Measurements from ENCODE around the gene KRT38.

Gene KRT38

DNA sequence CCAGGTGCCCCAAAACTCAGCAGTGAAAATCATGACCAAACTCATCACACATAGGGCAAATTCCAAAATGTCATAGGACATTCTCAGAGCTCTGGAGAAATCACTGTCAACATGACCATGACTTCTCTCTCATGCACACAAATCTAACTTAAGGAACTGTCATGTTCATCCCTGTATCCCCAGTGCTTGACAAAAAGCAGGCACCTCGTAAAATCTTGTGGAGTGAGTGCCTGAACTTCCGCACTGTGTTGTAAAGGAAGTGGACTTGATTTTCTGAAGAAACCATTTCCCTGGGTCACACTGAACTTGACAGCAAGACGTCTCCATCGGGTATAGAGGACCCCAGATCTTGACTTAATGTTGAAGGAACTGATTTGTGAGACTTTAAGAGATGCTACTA lies 19.2 kb downstream of the KRT38 start:
- no peak for DNase-seq (ENCODE audit: low spot score)

DNA sequence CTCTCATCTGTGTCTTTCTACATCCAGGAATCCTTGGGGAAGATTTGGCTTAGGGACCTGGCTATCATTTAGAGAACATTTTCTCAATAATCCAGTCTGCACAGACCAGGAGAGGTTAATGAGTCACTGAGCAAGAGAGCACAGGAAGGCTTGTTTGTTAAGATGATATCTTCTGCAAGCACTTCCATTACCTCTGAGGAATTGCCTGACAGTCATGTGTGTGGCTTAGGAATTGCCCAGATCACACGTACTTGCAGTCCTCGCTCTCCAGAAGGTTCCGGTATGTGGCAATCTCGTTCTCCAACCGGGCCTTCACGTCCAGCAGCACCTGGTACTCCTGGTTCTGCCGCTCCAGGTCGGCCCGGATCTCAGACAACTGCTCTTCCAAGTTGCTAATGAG lies 19.7 kb downstream of the KRT38 start:
- no peak for DNase-seq (ENCODE audit: low spot score)

DNA sequence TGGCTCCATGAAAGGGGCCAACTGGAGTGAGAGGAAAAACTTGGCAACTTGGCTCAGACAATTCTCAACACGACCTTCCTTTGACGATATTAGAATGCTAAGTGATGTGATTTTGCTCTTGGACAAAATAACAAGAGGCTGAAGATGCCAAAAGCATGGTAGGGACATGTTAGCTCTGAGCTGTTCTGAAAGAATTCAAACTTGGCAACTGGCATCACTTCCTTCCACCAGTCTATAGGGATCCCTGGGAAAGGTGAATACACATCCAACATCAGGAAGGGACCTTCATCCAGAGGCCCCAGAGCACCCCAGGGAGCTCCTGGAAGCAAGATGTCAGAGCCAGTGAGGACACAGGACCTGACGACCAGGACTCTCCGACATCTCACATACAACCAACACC lies 20.6 kb downstream of the KRT38 start:
- DNase-seq (ENCODE audit: low spot score), result no peak

DNA sequence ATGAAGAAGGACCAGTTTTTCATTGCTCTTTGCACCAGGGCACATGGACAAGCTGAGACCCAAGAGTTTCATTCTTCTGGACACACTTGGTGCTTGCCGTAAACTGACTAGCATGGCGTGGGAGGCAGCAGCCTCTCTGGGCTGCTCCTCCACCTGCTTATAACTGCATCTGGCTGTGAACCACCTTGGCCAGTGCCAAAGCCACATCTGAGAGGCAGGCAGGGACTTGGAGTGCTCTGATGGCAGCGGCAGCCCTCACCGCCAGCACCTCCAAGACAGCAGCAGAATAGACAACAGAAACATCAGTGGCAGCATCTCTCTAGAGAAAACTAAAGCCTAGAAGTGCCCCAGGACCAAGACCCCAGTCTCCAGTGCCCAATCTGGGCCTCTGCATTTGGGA lies 21.1 kb downstream of the KRT38 start:
- DNase-seq (ENCODE audit: low spot score), result no peak

DNA sequence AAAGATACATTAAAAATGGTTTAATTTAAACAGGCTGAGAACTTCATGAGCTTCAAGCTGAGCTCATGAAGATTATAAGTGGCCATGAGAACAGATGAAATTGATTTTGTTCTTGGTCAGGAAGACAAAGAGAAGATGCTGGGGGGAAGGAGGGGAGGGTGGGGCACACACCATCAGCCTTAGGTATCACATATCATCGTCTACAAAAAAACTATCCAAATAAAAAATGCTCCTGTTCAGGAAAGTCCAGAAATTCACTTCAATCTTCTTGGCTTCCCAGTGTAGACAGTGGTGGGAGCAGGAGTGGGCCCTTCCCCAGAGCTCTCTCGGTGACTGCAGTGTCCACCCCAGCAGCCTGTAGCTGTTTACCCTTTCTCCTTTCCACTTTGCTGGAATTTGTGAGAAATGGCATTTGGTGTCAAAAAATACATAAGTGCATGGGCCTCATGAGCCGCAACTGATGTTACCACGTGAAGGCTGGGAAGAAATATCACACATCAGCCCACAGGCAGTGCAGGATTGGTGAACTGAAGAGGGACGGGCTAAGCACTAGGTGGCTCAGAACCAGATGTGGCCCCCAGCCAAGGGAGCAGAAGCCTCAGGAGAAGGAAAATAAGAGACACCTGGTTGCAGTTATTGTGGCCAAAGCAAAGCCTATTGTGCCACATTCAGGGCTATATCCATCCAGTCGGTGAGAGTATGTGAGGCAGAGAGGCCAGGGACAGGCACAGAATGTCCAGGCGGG lies 22.5 kb downstream of the KRT38 start:
- no peak for DNase-seq (ENCODE audit: low spot score)

DNA sequence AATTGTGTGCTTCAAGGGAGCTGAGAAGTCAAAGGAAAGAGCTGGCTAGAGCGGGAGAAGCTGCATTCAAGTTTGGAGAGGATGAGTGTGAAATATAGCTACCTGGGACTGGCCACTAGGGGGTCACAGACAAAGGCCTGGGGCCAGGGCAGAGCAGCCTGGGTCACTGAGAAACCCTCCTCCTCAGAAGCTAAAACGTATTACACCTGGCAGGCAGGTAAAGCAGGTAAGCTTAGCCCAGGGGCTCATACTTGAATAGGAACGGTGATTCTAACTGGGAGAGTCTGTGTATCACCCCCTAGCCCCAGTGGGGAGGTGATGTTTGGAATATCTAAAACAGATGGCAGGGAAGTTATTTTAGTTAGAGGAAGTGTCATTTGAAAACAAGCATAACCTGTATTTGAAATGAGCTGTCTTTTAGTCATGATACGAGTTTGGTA lies 23.2 kb downstream of the KRT38 start:
- DNase-seq (ENCODE audit: low spot score), result no peak

DNA sequence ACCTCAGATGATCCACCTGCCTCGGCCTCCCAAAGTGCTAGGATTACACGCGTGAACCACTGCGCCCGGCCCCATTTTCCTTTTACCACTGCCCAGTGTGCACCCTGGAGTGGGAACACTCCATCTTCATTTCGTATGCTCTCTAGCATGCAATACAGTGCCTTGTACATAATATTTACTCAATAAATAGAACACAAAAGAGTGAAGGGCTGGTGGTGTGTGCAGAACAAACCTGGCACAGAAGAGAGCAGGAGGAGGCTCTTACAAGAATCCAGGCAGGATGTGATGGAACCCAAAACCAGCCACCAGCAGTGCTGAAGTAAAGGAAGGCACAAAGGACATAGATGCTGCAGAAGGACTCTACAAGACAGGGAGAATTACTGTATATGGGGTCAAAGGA lies 23.7 kb downstream of the KRT38 start:
- DNase-seq (ENCODE audit: low spot score), result no peak

DNA sequence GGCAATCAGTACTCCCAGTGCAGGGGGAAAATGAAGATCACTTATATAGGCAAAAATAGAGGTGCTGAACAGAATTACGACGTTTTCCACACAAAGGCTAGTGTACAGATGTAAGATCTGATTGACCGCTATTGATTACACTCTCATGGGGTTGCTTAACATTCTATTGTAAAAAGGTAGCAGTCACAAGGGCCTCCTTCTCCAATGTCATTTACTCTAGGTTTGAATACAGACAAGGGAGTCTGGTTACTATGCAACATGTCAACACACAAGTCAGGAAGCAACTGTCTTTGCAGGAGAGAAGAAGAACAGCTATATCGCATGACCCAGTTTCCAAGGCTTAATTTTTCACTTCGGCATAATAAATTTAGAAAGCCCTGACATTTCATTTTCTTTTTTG lies 24.3 kb downstream of the KRT38 start:
- DNase-seq (ENCODE audit: low spot score), result no peak

DNA sequence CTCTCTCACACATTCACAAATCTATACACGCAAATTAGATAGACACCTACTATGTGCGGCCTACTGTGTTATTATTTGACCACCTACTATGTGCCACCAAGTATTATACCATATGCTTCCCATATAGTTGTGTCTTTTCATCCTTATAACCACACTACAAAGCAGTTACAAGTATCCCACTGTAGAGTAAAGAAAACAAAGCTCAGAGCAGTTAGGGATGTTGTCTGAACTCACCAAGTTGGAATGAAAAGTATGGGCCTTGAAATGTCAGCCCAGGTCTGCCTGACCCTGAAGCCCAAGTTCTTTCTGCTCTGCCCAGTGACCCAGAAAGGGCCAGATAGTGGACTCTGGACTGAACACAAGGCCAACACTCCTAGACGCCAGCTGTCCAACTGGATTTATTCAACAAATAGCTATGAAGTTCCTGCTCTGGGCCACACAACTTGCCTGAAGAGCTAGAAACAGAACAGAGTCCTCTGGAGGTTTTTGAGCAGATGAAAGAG lies 24.9 kb downstream of the KRT38 start:
- no peak for DNase-seq (ENCODE audit: low spot score)

DNA sequence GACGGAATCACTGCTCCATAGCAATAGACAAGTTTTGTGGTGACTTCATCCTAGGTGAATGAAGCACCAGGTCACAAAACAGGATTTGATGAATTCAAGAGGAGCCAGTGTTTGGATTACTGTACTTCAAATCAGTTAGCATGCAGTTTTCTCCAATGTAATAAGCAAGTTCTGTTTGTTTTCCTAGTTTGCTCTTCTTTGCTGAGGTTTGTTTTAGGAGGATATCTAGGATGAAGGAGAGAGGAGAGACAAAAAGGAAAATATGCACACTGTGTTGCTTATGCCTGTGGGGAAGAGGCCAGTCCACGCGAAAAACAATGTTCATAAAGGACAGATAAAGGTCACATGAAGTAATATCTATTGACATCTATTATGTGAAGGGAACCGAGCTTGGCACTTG lies 25.4 kb downstream of the KRT38 start:
- DNase-seq (ENCODE audit: low spot score), result no peak

DNA sequence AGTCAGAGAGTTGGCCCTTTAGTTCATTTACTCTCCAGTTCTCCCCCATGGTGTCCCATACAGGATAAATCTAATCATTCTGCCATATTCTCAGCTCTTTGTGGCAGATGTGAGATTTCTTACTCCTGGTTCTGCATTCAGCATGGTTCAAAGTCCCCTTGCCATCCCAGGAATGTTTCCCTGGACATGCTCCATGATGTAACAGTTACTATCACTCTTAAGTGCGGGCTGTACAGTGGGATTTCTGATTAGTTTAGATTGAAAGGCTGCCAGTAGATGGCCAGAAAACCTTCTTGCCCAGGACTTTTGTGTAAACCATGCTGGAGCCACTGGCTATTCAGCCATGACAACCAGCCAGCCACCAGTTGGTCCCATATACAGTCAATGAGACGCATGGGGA lies 26.8 kb downstream of the KRT38 start:
- no peak for DNase-seq (ENCODE audit: low spot score)

DNA sequence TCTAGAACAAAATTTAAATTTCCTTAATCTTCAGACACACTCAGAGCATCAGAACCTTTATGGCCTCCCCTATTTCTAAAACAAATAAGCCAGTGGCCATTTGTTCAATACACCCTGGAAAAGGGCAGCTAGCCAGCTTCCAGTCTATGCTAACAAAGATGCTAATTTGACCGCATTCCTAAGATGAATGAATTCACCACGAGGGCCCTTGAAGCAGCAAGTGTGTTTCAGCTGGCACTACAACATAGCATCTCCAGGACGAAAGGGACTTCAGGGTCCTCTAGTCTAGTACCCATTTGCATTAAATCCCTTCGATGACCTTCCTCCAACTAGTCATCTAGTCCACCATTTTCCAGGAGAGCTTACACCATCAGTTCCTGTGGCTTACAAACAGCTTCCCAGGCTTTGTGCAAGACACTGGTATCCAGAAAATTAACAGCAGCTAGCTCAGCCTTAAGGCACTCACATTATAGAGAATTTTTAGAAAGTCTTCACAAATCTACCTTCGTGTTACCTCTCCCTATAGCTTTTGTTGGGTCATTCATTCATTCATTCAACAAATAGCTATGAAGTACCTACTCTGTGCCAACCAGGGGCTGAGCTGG lies 27.3 kb downstream of the KRT38 start:
- no peak for DNase-seq (ENCODE audit: low spot score)

DNA sequence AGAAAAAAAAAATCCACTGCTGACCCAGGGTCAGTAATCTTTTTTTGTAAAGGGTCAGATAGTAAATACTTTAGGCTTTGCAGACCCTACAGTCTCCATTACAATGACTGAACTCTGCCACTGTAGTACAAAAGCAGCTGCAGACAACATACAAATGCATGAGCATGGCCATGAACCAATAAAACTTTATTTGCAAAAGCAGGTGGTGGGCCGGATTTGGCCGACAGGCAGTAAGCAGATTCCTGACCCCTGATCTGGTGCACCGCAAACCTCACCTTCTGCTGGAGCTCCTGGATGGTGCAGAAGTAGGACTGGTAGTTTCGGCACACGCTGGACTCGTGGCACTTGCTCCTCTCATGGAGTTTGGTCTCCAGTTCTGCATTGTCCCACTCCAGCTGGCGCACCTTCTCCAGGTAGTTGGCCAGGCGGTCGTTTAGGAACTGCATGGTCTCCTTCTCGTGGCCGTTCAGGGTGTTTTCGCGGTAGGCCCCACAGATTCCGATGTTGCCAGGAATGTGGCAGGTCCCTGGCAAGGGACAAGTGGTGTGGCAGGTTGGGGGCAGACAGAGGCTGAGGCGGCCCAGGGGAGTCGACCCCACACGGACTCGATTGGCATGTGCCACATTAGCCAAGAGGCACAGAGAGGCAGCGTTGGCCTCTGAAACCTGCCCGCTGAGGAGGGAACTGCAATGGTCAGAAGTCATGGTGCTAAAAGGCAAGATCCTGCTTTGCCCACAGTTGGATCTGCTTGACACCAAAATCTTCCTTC lies 29.5 kb downstream of the KRT38 start:
- no peak for DNase-seq (ENCODE audit: low spot score)

DNA sequence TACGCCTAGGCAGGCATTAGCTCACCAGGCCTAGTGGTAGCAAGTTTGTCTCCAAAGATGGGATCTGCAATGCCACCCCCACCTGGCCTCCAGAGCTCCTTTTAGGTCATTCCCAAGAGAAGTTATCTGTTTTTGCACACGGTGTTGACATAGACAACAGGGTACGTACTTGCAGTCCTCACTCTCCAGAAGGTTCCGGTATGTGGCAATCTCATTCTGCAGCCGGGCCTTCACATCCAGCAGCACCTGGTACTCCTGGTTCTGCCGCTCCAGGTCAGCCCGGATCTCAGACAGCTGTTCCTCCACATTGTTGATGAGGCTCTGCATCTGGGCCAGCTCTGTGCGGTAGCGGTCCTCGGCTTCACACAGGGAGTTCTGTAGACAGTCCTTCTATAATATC lies 33.6 kb downstream of the KRT38 start:
- DNase-seq (ENCODE audit: low spot score), result no peak

DNA sequence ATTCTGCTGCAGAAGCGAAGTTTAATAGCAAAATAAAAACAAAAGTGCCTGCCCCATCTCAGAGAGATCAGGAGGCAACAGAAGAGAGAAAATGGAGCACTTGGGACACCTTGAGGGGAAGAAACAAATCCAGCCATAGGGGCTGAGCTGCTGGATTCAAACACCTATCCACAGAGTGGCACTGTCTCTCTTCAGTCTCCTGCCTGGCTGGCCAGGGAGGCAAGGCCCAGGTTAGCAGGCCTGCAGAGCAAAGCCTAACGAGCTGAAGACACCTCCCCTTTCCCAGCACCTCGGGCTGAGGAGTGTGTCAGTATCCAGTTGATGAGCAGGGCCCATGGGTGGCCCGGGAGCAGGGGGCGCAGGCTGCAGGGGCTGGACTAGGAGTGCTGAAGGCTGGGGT lies 34.6 kb downstream of the KRT38 start:
- DNase-seq (ENCODE audit: low spot score), result no peak

DNA sequence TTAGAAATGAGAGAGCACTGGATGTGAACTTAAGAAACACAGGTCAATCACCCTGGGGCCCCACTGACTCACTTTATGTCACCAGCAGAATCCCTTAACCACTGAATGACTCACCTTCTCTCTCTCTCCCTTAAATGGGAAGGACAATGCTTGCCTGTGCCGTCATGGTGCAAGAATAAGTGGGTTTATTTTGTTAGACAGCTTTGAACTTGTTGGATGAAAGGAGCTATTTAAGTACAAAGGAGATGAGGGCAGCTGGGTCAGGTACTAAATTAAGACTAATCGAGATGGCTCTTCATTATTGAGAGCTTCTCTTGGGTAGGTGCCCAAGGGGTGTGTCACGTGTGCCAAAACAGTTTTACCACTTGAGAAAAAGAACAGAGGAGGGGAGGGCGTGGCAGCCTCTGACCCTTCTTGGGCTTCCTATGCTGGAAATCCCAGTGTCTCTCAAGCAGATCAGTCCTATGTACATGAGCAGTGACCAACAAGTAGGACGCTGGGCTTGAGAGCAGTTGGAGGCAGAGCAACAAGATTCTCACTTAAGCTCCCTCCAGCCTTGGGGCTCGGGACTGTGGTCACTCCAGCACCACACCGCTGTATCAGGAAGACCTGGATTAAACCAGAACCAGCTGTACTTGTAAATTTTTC lies 36.6 kb downstream of the KRT38 start:
- DNase-seq (ENCODE audit: low spot score), result no peak

DNA sequence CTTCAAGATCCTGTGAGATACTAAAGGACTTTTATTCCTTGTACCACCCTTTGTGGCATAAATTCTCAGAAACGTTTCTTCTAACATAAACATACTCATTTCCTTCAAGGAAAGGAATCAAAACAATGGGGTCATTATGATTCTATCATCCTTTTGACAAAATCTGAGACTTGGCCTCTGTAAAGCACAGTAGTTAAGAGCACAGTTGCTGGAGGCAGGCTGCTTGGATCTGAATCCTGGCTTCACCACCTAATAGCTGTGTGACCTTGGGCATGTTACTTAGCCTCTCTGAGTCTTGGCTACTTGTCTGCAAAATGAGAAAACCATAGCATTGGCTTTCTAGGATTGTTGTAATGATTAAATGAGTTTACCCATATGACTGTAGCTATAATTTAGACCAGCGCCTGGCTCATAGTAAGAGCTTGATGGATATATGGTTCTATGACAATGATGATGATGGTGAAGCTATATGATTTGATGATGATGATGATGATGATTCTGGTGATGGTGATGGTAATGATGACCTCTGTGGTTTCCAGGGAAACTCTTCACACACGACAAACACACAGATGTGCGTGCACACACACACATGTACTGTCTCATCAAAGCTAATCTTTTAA lies 37.3 kb downstream of the KRT38 start:
- no peak for DNase-seq (ENCODE audit: low spot score)

DNA sequence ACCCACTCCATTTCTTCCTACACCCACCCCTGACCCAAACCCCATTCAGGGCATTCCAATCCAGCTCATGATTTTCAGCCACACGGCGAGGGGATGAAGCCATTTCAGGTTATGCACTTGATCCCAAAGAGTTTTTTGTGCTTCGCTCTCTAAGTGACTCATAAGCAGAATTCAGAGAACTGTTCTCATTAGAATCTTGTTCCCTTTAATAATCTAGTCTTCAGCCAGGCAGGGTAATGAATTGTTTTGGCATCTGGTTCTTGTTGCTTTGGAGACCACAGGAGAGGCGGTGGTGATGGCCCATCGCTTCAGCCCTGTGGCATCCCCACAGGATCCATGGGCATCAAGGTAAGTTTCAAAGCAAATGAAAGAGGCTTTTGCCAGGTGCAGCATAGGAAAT lies 38.6 kb downstream of the KRT38 start:
- no peak for DNase-seq (ENCODE audit: low spot score)

DNA sequence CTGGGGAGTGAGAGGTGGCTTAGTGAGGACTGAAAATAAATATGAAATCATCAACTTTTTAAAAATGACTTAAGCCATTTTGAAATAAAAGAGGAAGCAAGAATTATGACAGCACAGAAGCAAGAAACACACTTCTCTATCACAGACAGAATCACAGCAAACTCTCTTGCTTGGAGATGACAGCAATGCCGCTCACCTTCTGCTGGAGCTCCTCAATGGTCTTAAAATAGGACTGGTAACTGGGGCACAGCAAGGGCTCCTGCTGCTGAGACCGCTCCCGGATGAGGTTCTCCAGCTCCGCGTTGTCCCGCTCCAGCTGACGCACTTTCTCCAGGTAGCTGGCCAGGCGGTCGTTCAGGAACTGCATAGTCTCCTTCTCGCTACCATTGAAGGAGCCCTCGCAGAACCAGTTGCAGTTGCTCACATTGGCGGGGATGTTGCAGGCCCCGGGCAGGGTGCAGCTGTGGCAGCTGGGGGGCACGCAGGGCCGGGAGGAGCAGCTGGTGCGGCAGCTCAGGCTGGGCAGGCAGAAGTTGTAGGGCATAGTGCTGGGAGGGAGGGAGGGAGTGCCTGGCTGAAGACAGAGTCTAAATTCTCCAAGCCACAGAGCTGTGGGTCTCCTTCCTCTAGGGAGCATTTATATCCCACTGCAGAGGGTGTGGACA lies 43.7 kb downstream of the KRT38 start, which contains the start of gene KRT31:
TSS of gene KRT31 (minus strand) at position 613 of the 665 bp plus-strand sequence. CDS start at position 544, 69 bp downstream.
- DNase-seq (ENCODE audit: low spot score), result no peak

DNA sequence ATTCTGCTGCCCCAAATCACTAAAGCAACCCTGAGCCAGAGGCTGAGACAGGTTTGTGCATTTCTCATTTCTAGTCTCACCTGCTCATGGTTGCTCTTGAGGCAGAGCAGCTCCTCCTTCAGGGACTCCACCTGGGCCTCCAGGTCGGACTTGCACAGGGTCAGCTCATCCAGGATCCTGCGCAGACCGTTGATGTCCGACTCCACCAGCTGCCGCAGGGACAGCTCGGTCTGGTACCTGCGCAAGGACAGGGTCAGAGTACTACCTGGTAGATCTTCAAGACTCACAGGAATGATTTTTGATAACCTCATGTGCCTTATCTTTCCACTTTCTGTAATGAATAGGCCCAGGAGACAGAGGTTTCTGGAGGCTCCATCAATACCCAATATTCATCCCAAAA lies 44.4 kb downstream of the KRT38 start:
- no peak for DNase-seq (ENCODE audit: low spot score)

DNA sequence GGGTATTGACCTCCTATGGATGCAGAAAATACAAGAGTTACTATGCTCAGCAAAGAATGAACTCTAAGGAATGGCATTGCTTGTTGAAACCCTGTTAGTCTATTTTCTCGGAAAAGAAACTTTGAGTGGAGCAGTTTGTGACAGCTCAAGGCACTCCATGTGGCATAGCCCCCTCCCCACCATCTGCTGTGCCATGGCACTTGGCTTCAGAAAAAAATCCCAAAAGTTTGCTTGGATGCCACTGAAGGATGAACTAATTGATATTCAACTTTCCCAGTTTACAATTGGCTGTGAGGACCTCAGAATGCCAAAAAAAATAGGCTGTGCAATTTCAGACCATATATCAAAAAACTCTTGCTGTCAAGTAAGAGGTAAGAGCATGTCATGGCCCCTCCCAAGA lies 45.2 kb downstream of the KRT38 start:
- DNase-seq (ENCODE audit: low spot score), result no peak
